ENCODE measurements around the gene CDRT15.
"Not testable (repeated sequence)": the region's sequence is repeated elsewhere in the genome, so short reads cannot be mapped to it uniquely, and the experiment has no call there.

CDRT15 gene

GRCh38 chr17:14190774-14191173 is 45.9 kb downstream of the CDRT15 start:
- not testable (repeated sequence) for H3K4me1 ChIP-seq (ENCODE audit: low read depth, poor library complexity, severe bottlenecking); H3K27ac ChIP-seq; H4K20me1 ChIP-seq (ENCODE audit: insufficient read depth); H3K79me2 ChIP-seq (ENCODE audit: insufficient read depth, low read depth); H3K4me2 ChIP-seq; H3K4me3 ChIP-seq (IDR thresholded peaks at IDR 0.05; ENCODE audit: insufficient read depth, low read depth, low read length); H2AFZ ChIP-seq (ENCODE audit: low read depth); H3K36me3 ChIP-seq (ENCODE audit: insufficient read depth); H3K9ac ChIP-seq; H3K27me3 ChIP-seq (ENCODE audit: insufficient read depth, low read depth)

GRCh38 chr17:14186443-14186842 is 50.2 kb downstream of the CDRT15 start:
- not testable (repeated sequence) for H3K79me2 ChIP-seq (ENCODE audit: insufficient read depth, low read depth); H2AFZ ChIP-seq (ENCODE audit: low read depth); H3K27ac ChIP-seq; H3K9ac ChIP-seq; H4K20me1 ChIP-seq (ENCODE audit: insufficient read depth); H3K4me1 ChIP-seq (ENCODE audit: low read depth, poor library complexity, severe bottlenecking); H3K4me2 ChIP-seq; H3K27me3 ChIP-seq (ENCODE audit: insufficient read depth, low read depth); H3K36me3 ChIP-seq (ENCODE audit: insufficient read depth); H3K4me3 ChIP-seq (IDR thresholded peaks at IDR 0.05; ENCODE audit: insufficient read depth, low read depth, low read length)
